NCI-H1417 treated with DMSO at 0.1 percent for 48 hours (cell line): Measurements from ENCODE around the gene RBM44.
"Not testable (repeated sequence)": the region's sequence is repeated elsewhere in the genome, so short reads cannot be mapped to it uniquely, and the experiment has no call there.

Experiments
- DNase-seq: peaks from one replicate; lab custom pipeline; 2025; lab: John Stamatoyannopoulos, UW

RBM44 gene, protein sequence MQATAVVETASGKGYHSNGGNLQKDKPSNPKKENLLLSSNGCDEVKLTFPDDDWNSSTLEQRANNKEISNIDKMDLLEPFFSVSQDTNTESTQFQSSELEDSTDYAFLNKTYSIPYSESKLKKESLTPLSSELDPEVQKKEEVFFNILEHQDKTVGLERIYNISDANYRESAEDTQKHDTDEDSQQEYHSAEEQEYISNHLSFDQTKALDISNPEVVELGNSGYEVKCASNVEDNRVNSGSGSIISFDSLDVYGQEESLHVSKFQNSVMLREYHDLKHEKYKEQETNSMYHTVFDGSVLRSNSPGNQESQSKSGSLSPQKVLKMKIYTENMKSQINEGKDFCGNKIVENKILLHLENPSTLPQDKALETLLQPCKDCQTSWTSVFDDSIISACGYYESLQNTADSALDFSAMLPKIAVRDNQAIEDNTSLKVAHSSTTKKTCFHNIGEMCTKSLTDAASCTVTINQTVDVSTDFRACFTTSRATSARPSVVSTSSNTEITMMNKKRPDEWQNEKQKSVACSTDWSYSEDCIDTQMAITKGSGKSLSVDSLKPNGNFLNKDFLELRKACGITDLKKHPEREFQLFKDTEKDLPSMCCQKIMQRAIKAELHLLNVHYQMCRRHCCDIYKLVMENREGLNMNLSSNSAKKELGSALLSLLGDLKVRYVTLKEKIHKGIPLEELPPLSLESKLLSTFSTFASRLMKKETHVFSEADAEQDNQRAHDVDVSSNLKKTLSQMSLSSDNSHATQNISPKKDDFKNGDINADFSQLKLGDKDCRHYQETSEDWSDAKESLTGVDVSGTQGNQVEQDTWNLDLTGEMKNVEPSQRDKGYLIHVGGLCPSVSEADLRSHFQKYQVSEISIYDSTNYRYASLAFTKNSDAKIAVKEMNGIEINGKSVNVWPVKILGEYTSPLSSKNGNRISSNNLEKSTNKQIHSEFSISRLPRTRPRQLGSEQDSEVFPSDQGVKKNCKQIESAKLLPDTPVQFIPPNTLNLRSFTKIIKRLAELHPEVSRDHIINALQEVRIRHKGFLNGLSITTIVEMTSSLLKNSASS

DNA sequence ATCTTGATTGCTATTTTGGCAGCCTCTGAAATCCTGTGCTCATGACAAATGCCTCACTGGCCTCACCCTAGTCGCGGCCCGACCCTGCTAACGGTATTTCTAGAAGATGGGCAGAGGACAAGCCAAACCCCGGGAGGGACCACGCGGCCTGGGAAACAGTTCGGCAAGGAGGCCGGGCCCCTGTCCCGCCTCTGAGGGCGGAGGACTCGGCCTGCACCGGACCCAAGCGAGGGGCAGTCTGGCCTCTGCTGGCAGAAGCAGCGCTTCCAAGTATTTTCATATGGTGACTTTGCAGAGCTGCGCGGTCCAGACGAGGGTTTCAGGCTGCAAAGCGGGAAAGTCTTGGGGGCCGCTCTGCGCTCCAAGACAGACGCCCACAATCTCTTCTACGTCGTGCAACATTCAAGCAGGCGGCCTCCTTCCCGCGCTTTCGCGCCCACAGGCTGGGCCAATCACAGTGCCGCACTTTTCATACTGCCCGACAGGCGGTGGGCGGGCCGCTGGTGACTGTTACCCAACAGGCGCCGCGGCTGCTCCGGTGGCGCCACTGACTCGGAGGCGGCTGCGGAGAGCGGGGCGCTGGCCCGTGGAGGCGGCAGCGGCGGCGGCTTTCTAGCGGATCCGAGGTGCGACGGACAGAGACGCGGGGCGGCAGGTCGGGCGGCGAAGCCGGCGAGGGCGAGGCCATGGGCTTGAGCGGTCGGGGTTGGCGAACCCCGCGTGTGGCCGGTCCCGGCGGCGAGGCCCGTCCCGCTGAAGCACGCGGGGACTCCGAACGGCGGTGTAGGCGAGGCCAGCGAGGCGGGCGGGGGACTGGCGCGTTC, at the start of gene RBM44:
RBM44 (plus strand) TSS at position 544 of the 824 bp plus-strand sequence. CDS start 14,831 bp downstream, outside the sequence.
- DNase-seq = no peak

DNA sequence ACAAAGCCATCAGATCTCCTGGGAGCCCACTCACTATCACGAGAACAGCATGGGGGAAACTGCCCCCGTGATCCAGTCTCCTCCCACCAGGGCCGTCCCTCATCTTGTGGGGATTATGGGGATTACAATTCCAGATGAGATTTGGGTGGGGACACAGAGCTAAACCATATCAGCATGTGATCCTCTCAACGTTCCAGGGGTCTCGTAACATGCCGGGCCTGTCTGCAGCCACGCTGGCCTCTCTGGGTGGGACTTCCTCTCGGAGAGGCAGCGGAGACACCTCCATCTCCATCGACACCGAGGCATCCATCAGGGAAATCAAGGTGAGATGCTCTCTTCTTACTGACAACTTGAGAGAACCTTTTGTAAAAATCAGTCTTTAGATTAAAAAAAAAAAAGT, 49.6 kb upstream of the RBM44 start:
- DNase-seq = no peak

DNA sequence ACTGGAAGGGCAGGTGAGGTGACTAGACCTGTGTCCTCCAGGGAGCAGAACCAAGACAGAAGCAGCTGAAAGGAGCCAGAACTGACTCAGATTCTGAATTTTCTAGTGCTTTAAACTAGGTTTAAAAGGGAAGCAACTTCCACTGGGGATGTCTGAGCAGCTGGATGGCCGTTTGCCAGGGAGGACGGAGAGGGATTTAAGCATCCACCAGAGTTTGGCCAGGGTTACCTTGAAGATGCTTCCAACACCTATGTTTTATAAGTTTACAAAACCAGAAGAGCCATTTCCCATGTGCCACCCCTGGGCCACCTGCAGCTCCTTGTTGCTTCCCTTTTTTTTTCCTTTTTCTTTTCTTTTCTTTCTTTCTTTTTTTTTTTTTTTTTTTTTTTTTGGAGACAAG, 48.6 kb upstream of the RBM44 start:
- DNase-seq = no peak

DNA sequence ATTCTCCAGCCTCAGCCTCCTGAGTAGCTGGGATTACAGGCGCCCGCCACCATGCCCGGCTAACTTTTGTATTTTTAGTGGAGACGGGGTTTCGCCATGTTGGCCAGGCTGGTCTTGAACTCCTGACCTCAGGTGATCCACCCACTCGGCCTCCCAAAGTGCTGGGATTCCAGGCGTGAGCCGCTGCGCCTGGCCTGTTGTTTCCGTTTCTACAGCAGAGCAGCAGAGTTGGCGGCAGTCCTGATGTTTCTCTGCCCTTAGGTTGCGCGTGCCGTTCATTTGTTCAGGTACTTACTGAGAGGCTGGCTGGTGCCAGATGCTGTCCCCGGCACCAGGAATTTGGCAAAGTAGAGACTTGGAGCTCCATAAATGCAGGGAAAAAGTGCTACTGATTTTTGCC, 48.1 kb upstream of the RBM44 start:
- not testable (repeated sequence) for DNase-seq

DNA sequence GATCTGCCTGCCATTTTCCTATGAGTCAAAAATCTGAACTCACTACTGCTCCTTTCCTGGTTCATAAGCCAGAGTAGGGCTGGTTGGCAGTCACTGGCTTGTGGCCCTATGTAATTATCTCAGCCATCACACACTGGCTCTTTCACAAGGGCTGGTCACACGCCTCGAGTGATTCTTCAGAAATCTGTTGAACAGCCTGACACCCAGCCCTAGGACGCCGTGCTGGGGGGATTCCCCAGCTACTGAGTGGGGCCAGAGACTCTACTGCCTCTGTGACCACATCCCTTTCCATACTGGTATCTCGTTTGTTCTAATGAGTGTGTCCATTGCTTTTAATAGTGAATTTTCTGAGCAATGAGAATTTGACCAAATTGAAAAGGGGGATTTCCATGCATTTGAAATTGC, 45.8 kb upstream of the RBM44 start:
- no peak for DNase-seq

DNA sequence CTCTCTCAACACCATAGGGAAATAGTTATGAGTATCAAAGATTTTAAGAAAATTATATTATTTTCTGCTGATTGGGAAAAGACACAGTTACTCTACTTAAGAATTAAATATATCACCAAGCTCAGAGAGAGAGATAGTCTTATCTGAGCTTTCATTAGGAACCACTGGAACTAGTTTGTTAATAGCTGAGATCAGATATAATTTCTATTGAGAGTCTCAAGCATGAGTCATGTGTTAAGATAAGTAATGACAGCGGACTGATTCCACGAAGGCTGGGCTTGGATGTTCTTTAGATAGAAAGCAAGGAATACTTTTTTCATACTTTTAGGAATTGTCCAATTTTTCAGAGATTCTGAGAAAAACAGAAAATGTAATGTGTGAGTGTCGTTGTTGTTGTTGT, 44.4 kb upstream of the RBM44 start:
- DNase-seq = no peak

DNA sequence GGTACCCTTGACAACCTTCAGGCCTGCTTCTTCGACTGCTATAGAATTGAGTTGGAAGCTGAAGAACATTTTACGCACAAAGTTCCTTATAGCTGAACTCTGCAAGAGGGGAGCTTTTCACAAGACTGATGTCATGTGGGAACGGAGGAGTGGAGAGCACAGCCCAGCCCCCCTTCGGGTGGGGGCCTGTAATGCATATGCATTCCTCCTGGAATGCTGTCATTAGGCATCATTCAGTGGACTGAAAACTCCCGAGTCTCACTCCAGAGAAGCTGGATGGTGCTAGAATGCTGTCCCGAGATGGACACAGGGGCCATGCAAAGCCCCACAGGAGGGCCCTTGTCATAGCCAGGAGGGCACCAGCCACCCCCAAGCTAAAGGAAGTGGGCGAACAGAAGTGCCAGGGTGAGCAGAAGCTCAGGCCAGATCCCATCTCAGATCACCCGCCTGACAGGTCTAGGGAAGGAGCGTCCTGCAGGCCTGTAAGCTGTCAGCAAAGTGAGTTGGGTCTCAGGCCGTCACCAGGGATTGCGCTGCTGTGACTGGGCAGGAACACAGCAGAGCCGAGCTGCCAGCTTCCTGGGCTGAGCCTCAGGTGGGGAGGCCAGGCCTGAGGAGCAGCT, 43.8 kb upstream of the RBM44 start:
- no peak for DNase-seq

DNA sequence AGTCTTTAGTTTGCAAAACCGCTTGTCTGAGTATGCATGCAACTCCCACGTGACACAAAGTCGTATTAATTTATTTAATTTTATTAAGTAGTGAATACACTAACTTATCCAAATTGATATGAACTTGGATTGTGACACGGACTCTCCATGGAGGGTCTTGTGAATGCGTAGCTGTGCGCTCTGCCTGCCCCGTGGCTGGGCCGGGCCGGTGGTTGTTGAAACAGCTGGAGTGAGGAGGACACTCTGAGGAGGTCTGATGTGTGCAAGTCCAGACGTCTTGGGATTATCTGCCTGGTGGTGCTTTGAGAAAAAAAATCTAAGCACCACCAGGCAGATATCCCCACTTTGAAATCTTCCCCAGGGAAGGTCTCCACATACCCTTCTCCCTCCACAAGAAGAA, 41.0 kb upstream of the RBM44 start:
- no peak for DNase-seq

DNA sequence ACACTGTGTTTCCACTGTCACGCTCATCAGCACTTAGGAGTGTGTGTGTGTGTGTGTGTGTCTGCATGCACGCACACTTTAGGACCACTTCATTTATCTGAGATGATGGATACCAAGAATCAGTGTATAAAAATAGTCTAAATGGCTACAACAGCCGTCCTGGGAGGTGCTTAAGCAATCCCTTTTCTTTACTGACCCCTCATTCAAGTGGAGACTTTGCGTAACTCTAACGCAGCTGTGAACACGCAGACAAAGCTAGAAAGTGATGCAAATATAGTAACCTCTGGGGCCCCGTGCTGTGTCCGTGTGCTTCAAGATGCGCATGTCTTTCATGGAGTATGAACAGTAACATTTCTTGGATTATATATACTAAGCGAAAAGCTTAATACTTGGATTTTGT, 40.4 kb upstream of the RBM44 start:
- DNase-seq = no peak

DNA sequence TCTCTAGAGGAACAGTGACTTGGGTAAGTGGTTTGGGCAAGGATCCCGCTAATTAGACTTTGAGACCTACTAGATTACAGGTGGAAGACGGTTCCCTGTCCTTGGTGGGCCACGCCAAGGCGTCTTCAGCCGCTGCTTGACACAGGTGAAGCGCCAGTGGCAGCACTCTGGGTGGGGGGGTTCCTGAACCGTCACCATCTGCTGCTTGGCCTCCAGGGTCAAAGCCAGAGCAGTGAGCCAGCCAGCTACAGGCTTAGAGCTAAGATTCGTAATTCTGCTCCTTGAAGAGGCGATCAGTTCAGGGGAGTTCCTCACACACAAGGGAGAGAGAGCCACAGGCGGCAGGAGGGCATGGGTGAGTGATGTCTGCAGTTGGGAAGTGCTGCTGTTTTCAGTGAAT, 39.4 kb upstream of the RBM44 start:
- no peak for DNase-seq

DNA sequence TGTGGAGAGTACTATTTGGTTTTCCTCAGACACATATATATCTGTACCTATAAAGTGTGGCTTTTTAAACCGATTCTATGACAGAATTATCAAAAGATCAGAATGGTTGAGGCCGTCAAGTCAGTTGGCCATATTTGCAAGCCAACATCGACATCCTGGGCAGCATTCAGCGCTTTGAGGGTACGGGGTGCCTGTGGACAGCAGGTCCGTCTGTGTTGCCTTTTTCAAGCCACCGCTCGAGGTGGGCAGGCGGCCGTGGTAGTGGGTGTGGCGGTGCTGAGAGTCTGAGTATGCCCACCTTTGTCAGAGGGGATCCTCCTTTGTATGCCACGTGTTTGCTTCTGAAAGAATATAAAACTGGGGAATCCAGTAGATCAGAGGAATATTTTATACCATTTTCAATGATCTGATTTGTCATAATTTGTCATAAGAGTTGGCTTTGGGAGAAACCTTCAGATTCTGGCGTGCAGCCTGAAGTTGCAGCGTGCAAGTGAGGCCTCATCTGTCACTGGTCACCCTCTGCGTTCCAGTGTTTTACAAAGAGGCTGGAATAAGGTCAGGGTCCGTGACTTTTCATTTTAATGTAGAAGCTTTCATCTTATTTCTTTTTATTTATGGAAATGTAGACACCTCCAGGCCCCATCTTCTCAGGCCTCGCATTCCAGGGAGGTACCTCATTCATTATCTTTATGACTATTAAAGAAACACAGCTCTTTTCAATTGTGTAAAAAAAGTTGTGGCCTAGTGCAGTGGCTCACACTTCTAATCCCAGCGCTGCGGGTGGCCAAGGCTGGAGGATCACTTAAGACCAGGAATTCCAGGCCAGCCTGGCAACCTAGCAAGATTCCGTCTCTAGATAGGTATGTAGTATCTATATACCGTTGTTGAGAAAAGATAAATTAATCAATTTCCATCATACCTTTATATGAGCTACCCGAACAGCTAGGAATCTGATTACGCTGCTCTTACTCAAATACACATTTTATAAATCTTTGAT, 37.8 kb upstream of the RBM44 start:
- no peak for DNase-seq

DNA sequence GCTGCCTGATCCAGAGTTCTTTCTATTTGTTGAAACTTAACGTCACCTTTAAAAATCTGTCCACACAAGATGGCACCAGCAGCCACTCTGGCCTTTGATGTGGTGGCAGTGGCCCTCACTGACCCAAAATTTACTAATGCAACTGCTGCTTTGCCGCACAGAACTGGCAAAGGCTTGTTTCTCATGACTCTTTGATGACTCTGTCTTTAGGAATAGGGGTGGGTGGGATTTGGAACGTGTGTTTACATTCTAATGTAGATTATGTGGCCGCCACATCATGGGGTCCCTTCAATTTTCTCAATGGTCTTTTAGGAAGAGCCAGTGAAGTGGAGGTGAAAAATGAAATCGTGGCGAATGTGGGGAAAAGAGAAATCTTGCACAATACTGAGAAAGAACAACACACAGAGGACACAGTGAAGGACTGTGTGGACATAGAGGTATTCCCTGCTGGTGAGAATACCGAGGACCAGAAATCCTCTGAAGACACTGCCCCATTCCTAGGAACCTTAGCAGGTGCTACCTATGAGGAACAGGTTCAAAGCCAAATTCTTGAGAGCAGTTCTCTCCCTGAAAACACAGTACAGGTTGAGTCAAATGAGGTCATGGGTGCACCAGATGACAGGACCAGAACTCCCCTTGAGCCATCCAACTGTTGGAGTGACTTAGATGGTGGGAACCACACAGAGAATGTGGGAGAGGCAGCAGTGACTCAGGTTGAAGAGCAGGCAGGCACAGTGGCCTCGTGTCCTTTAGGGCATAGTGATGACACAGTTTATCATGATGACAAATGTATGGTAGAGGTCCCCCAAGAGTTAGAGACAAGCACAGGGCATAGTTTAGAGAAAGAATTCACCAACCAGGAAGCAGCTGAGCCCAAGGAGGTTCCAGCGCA, 36.0 kb upstream of the RBM44 start:
- not testable (repeated sequence) for DNase-seq

DNA sequence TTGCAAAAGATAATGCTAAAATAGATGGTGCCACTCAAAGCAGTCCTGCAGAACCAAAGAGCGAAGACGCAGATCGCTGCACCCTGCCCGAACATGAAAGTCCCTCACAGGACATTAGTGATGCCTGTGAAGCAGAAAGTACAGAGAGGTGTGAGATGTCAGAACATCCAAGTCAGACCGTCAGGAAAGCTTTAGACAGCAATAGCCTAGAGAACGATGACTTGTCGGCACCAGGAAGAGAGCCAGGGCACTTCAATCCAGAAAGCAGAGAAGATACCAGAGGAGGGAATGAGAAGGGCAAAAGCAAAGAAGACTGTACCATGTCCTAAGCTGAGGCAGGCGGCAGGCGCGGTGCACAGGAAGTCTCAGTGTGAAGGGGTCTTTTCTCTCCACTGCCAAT, 34.8 kb upstream of the RBM44 start:
- no peak for DNase-seq

DNA sequence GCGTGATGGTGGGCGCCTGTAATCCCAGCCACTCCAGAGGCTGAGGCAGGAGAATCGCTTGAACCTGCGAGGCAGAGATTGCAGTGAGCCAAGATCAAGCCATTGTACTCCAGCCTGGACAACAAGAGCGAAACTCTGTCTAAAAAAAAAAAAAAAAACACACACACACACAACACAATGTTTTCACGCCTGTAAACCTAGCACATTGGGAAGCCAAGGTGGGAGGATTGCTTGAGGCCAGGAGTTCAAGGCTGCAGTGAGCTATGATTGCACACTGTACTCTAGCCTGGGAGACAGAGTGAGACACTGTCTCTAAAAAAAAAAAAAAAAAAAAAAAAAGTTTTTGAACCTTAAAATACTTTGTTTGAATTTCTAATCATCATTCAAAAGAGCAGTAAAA, 33.5 kb upstream of the RBM44 start:
- not testable (repeated sequence) for DNase-seq

DNA sequence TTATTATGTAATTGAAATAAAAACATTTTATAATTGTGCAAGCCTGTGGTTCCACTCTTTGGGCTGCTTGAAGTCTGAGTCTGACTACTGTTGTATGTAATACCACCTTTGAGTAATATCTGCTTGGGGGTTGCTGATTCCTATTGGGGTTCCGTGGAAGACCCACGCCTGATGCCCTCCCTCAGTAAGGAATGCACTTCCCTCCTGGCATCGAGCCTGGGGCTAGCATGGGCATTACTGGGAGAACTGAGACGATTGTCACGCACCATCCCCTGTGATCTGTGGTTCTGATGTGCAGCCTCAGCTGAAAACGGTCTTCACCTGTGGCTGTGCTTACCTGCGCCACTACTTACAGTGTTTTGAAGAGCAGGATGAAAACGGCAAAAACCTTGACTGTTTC, 32.7 kb upstream of the RBM44 start:
- no peak for DNase-seq

DNA sequence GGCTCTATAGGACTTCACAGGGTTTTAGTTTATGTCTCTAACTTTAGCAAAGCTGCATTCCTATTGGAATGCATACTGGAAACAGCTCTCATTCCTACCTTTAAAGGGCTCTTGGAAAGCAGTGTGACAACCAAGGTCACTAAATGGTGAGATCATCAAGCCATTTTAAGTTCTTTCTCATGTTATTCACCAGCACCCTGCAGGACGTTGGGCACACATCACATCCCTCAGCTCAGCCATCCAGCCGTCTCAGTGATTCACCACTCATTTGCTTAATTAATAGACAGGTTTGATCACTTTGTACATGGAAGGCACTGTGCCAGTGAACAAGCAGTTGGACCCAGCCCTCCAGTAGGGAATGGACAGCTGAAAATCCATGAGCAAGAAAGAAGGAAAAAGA, 32.2 kb upstream of the RBM44 start:
- DNase-seq = no peak

DNA sequence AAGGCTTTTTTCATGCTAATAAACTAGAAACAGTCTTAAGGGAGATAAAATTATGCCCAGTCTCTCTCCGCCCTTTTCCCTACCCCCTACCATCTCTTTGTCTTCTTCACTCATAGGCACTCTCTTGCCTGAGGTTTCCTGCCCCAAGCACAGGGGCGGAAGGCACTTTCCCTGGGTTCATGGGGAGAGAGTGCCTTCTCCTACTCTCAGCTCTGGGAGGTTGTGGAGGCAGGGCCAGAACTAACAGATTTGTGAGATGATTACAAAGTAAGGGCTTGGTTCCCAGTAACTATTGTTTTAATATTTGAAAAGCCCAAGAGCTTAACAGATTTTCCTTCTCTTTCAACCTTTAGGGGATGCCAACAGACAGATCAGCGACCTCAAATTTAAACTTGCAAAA, 26.1 kb upstream of the RBM44 start:
- no peak for DNase-seq

DNA sequence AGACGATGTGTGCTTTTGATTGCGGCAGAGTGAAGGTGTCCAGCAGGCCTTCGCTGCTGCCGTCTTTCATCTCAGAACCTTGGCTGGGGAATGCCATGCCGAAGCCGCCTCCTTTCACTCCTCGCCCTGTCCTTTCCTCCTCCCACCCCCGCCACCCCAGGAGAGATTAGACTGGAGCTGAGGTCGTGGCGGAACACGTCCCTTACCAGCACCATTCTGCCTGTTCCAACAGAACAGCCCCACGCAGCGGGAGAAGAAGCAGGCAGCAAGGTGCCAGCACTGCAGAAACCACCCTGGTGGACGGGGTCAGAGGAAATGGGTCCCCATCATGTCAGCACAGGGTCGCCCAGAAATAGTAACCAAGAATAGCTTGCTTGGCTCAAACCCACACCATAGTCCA, 24.8 kb upstream of the RBM44 start:
- DNase-seq = no peak
